ENCODE data around the gene HNRNPL.

The HNRNPL gene

DNA sequence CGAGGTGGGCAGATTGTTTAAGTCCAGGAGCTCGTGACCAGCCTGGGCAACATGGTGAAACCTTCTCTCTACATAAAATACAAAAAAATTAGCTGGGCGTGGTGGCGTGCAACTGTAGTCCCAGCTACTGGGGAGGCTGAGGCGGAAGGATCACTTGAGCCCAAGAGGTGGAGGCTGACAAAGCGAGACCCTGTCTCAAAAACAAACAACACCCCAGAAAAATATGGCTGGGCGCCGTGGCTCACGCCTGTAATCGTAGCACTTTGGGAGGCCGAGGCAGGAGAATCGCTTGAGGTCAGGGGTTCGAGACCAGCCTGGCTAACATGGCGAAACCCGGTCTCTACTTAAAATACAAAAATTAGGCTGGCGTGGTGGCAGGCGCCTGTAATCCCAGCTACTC, 3.4 kb upstream of the HNRNPL start:
- Histone ChIP-seq H3K4me3 (ENCODE audit: severe bottlenecking) (peak overlapping the region; percentile 86), H3K4me1 (ENCODE audit: insufficient read depth, poor library complexity, severe bottlenecking) (peaks cover 6% of the 10 kb centered on the region), H3K27me3 (ENCODE audit: insufficient read depth, poor library complexity, severe bottlenecking) (no peaks in the 10 kb centered on the region), H3K9me3 (ENCODE audit: severe bottlenecking) (no peaks in the 10 kb centered on the region), H3K27ac (ENCODE audit: poor library complexity, severe bottlenecking) (peak overlapping the region; percentile 93), H3K36me3 (ENCODE audit: low read depth) (peaks cover 9% of the 10 kb centered on the region)
- TF ChIP-seq, protein P1, sequence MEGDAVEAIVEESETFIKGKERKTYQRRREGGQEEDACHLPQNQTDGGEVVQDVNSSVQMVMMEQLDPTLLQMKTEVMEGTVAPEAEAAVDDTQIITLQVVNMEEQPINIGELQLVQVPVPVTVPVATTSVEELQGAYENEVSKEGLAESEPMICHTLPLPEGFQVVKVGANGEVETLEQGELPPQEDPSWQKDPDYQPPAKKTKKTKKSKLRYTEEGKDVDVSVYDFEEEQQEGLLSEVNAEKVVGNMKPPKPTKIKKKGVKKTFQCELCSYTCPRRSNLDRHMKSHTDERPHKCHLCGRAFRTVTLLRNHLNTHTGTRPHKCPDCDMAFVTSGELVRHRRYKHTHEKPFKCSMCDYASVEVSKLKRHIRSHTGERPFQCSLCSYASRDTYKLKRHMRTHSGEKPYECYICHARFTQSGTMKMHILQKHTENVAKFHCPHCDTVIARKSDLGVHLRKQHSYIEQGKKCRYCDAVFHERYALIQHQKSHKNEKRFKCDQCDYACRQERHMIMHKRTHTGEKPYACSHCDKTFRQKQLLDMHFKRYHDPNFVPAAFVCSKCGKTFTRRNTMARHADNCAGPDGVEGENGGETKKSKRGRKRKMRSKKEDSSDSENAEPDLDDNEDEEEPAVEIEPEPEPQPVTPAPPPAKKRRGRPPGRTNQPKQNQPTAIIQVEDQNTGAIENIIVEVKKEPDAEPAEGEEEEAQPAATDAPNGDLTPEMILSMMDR (IDR thresholded peaks at IDR 0.05; ENCODE audit: poor library complexity, severe bottlenecking): no peak
- DNase-seq (ENCODE audit: low spot score): no peak
- no peak for ATAC-seq (ENCODE audit: low read depth)

DNA sequence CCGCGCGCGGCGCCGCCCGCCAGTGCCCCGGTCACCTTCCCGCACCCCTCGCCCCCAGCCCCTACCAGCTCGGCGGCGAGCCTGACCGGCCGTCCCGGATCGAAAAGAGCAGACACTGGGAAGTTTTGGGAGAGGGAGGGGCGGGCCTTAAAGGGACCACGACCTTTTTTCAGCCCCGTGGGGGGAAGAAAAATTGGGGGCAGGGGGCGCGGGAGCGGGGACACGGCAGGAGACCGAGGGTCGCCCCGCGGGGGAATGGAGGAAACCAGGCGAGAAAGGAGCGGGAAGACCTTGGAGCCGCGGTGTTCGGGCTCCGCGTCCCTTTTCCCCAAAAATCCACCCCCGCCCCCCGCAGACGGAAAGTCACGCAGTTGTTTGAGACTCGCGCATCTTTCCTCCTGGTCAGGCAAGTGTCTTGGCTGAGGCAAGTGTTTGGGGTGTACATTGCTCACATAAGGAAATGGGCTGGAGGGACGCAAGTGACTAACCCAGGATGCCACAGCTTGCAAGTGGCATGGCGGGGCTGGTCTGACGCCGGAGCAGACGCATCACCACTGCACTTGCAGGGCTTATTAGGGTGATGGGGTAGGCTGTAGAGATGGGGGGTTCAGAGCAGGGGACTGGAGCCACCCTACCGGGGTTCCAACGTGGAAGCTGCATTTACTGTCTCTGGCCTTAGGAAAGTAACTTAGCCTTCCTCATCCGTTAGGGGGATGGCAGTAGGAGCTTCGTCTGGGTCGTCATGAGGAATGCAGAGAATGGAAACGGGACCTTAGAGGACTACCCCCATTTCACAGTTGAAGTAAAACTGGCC, 2.7 kb upstream of the HNRNPL start:
- peak overlapping the region; percentile 86 for H3K4me3 ChIP-seq (ENCODE audit: severe bottlenecking)
- peaks cover 17% of the 10 kb centered on the region for H3K36me3 ChIP-seq (ENCODE audit: low read depth)
- no peak for ATAC-seq (ENCODE audit: low read depth)
- TF ChIP-seq, protein P1 (IDR thresholded peaks at IDR 0.05; ENCODE audit: poor library complexity, severe bottlenecking): no peak
- H3K9me3 ChIP-seq (ENCODE audit: severe bottlenecking): no peaks in the 10 kb centered on the region
- DNase-seq (ENCODE audit: low spot score): no peak
- no peaks in the 10 kb centered on the region for H3K27me3 ChIP-seq (ENCODE audit: insufficient read depth, poor library complexity, severe bottlenecking)
- peak overlapping the region; percentile 93 for H3K27ac ChIP-seq (ENCODE audit: poor library complexity, severe bottlenecking)
- peaks cover 12% of the 10 kb centered on the region for H3K4me1 ChIP-seq (ENCODE audit: insufficient read depth, poor library complexity, severe bottlenecking)

DNA sequence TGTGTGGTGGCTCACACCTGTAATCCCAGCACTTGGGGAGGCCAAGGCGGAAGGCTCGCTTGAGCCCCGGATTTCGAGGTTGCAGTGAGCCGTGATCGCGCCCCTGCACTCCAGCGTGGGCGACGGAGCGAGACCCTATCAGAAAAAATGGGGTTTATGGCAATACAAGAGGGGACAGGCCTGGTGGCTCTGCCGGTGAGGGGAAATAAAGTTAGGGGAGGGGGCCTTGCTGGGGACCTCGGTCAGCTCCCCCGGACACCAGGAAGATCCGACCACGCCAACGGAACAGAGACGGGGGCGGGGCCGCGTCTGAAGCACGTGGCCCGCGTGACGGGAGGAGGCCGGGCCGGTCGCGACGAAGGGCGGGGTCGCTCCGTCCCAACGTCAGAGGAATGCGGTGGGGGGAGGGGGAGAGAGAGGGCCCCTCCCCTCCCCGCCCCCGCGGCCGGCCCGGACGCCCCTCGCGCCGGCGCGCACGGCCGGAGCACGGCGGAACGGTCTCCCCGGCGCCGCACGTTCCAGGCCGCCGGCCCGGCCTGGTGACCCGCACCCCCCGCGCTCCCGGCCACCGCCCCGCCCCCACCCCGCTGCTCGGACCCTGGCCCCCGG, 1.9 kb upstream of the HNRNPL start:
- ATAC-seq (ENCODE audit: low read depth): peak; percentile 6; the same call in 2 of the 3 replicates
- TF ChIP-seq, protein P1 (IDR thresholded peaks at IDR 0.05; ENCODE audit: poor library complexity, severe bottlenecking): no peak
- peak overlapping the region; percentile 93 for H3K27ac ChIP-seq (ENCODE audit: poor library complexity, severe bottlenecking)

DNA sequence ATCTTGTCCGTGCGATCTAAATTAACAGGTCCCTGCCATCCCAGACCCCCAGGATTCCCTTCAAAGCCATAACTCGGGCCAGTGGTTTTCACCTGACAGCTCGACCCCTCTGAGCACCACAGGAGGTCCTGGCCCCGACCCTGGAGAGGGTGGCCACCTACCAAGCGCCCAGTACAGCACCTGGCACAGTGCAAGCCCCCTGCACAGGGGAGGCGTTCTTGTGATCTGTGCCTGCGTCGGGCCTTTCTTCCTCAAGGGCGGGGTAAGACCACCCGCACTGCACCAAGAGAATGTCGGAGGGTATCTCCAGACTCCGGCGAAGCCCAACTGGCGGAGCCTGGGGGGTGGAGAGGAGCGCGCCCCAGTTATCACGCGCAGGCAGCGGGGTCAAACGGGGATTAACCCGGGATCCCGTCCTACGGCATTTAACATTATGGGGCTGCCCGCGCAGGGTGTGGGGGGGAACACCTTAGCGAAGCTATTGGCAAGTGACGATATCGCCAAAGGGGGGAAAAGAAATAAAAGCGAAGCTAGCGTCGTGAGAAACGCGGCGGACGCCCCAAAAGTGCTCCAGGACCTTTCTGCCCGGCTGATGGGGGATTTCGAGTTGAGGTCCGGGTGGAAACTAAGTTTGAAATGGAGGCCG, 1.3 kb upstream of the HNRNPL start:
- DNase-seq (ENCODE audit: low spot score) (no peak), ATAC-seq (ENCODE audit: low read depth) (no peak)
- Histone ChIP-seq H3K27me3 (ENCODE audit: insufficient read depth, poor library complexity, severe bottlenecking) (no peaks in the 10 kb centered on the region), H3K4me3 (ENCODE audit: severe bottlenecking) (peak overlapping the region; percentile 86), H3K9me3 (ENCODE audit: severe bottlenecking) (no peaks in the 10 kb centered on the region), H3K36me3 (ENCODE audit: low read depth) (peaks cover 30% of the 10 kb centered on the region), H3K4me1 (ENCODE audit: insufficient read depth, poor library complexity, severe bottlenecking) (peaks cover 12% of the 10 kb centered on the region), H3K27ac (ENCODE audit: poor library complexity, severe bottlenecking) (peak overlapping the region; percentile 93)
- TF ChIP-seq, protein P1 (IDR thresholded peaks at IDR 0.05; ENCODE audit: poor library complexity, severe bottlenecking): no peak

More for the DNA sequence above, 1.9 kb upstream of the HNRNPL start:
- no peaks in the 10 kb centered on the region for H3K27me3 ChIP-seq (ENCODE audit: insufficient read depth, poor library complexity, severe bottlenecking)
- peak overlapping the region; percentile 86 for H3K4me3 ChIP-seq (ENCODE audit: severe bottlenecking)
- H3K4me1 ChIP-seq (ENCODE audit: insufficient read depth, poor library complexity, severe bottlenecking): peaks cover 12% of the 10 kb centered on the region
- H3K9me3 ChIP-seq (ENCODE audit: severe bottlenecking): no peaks in the 10 kb centered on the region
- H3K36me3 ChIP-seq (ENCODE audit: low read depth): peaks cover 24% of the 10 kb centered on the region
- DNase-seq (ENCODE audit: low spot score): peak; percentile 90
